OCI-M1 (cell line): ENCODE data around the gene PLD2.
"Not testable (repeated sequence)": the region's sequence is repeated elsewhere in the genome, so short reads cannot be mapped to it uniquely, and the experiment has no call there.

Source experiments
- DNase-seq: peaks from one replicate; lab custom pipeline; 2025; lab: John Stamatoyannopoulos, UW

The PLD2 gene

DNA sequence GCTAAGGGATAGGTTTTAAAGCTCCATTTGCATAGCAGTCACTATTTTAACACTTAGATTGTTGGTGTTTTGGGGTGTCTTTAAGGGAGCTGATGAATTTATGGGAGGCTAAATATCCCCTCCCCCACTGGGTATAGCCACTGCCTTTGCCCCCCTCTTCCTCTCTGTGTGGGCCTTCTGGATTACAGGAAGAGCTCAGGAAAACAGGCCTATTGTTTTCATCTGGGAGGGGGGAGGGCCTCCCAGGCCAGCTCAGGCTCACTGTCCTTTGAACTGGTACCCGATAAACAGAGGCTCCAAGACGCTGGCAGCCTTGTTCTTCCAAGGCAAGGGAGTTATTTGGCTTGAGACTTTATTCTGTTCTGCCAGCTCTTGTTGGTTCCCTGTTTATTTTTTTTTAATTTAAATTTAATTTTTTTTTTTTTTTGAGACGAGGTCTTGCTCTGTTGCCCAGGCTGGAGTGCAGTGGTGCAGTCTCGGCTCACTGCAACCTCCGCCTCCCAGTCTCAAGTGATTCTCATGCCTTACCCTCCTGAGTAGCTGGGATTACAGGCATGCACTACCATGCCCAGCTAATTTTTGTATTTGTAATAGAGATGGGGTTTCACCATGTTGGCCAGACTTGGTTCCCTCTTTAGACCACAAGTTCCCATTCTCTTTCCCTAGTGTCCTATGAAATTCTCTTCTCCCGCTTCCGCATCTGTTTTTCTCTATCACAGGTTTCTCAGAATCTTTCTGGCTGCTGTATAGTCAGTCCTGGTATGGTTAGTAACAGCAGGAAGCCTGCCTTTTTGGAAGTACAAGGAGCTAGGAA lies 51.3 kb downstream of the PLD2 start:
- no peak for DNase-seq

DNA sequence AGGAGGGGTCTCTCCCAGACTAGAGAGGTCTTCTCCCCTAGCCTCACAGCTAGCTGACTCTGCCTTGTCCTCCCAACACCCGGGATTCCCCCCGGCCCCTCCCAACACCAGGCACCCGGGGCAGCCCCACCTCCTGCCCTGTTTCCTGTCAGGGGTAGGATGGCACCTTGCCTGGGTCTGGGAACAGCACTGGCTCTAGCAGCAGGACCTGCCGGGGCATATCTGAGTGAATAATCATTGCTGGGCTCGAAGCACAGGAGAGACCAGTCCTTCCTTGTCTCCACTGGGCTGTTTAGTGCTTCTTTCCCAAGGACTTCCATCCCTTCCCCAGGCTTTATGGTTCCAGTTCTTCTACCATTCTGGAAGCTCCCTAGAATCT lies 51.9 kb downstream of the PLD2 start:
- DNase-seq: no peak

DNA sequence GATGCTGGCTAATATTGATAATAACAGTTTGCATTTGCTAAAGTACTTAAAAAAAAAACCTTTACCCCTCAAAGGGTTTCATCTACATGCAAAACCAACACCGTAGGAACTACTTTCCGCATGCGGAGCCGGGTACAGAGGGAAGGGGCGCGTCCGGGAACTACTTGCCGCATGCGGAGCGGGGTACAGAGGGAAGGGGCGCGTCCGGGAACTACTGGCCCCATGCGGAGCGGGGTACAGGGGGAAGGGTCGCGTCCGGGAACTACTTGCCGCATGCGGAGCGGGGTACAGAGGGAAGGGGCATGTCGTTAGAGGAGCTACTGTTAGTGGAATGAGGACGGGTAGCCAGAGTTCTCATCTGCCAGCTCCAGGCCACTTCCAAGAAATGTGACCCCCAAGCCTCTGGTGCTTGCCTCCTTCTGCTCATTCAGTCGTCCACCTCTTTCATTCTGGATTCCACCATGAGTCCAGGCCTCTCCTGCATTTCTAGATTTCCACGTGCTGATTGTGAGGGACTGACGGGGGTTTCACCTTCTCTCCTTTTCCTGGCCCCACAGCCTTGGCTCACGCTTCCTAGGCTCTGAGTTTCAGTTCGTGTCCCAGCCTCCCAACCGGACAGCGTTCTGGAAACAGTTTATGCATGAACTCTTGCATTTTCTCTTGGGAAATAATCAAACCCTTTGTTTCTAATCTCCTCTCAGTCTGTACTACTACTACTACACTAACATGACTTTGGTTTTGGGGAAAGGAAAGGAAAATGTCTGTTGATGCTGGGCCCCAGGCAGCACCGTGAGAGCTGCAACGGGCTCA lies 53.1 kb downstream of the PLD2 start:
- no peak for DNase-seq

DNA sequence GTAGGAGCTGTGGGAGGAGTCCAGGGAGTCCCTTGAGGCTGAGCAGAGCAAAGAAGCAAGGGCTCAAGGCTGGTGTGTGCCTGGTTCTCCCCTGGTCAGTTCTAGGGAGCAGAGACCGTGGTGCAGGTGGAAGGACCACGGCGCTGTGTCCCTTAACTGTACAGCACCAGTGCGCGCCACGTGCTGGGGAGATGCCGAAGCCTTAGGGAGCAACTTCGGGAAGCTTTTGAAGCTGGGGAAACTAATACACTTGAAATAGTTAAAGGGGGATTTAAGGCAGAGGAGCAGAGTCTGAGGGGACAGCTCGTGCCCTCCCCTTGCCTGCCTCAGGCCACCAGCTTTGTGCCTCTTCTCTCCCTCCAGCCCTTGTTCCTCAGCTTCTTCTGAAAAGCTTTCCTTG lies 53.7 kb downstream of the PLD2 start:
- DNase-seq: no peak

DNA sequence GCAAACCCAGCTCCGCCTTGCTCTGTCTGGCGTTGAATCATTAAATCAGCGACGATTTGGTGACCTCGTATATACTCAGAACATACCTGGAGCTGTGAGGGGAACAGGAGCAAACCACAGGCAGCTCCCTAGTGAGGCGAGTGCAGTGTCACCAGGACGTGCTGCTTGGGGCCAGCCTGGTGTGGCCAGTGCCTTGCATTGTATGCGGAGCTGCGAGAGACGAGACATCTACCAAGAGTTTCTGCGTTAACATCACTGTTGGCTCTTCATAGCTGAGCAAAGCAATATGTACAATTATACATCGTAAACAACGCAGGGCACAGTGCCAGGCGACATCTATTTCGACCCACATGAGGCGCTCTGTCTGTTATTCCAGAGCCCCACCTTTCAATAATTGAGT lies 54.1 kb downstream of the PLD2 start:
- DNase-seq: no peak

DNA sequence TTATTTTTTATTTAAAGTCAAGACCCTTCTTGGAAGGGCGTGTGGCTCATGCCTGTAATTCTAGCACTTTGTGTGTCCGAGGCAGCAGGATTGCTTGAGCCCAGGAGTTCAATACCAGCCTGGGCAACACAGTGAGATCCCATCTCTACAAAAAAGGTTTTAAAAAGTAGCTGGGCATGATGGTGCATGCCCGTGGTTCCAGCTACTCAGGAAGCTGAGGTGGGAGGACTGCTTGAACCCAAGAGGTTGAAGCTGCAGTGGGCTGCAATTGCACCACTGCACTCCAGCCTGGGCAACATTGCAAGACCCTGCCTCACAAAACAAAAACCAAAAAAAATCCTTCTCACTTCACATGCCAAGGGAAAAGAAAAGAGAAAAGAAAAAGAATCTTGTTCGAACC lies 55.8 kb downstream of the PLD2 start:
- no peak for DNase-seq

DNA sequence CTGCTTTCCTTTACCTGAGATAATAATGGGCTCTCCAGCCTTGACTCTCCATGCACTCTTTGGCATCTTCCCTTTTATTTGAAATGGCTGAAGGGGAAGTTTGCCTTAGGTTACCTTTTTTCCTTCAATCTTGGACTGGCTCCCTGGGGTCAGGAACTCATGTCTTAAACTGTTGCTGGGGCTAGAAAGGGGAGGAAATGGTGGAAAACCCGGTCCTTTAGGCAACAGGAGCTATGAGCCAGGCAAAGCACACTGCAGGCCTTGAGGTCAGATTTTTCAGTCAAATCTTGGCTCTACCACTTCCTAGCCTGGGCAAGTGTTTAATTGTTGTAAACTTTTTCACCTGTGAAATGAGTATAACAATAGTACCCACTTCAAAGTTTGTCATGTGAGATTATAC lies 56.4 kb downstream of the PLD2 start:
- DNase-seq: no peak

DNA sequence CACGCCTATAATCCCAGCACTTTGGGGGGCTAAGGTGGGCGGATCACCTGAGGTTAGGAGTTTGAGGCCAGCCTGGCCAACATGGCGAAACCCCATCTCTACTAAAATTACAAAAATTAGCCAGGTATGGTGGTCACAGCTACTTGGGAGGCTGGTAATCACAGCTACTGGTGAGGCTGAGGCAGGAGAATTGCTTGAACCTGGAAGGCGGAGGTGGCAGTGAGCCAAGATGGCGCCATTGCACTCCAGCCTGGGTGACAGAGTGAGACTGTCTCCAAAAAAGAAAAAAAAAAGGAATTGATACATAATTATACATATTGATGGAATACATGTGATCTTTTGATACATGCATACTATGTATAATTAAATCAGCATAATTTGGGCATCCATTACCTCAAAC lies 60.6 kb downstream of the PLD2 start:
- not testable (repeated sequence) for DNase-seq

DNA sequence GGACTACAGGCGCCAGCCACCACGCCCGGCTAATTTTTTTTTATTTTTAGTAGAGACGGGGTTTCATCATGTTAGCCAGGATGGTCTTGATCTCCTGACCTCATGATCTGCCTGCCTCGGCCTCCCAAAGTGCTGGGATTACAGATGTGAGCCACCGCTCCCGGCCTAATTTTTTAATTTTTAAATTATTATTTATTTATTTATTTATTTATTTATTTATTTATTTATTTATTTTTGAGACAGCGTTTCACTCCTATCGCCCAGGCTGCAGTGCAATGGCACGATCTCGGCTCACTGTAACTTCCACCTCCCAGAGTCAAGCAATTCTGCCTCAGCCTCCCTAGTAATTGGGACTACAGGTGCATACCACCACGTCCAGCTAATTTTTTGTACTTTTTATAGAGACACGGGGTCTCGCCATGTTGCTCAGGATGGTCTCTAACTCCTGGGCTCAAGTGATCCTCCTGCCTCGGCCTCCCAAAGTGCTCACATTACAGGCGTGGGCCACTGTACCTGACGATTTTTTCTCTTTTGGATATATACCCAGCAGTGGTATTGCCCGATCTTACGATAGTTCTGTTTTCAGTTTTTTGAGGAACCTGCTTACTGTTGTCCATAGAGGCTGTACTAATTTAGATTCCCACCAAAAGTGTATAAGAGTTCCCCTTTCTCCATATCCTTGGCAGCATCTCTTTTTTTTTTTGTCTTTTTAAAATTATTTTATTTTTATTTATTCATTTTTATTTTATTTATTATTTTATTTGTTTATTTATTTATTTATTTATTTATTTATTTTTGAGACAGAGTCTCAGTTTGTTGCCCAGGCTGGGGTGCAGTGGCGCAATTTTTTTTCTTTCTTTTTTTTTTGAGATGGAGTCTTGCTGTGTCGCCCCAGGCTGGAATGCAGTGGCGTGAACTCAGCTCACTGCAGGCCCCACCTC lies 62.4 kb downstream of the PLD2 start:
- DNase-seq: not testable (repeated sequence)

DNA sequence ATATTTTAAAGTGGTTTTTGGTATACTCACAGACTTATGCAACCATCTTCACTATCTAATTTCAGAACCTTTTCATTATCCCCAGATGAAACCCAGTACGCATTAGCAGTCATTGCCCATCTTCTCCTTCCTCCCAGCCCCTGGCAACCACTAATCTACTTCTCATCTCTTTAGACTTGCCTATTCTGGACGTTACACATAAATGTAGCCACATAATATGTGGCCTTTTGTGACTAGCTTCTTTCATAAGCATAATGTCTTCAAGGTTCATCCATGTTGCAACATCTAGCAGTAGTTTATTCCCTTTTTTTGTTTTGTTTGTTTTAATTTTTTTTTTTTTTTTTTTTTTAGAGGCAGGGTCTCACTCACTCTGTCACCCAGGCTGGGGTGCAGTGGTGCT lies 63.9 kb downstream of the PLD2 start:
- DNase-seq: no peak

DNA sequence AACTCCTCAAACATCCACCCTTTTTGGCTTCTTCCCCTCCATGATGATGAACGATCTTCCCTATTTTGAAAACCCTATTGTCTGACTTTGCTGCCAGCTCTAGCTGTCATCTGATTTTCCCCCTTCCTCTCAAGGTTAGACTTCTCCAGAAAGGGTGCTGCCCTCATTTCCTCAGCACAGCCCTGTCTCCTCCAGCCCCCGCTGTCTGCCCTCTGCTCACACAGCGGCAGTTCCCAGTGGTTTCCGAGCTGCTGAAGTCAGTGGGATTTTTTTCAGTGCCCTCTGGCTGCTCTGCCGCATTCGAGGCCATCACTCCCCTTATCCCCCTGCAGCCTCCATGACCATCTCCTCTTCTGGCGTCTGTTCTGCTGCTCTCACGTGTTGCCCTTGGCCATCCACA lies 65.8 kb downstream of the PLD2 start:
- no peak for DNase-seq
